Endothelial cell (in vitro differentiated cells): ENCODE data around the gene SLC35B4. TPM values are rescaled to one million over a fixed set of nuclear protein-coding genes. Genes with fewer than 3 reads are reported as not detected.

Source experiments
- DNase-seq: peaks from one replicate; pipeline ENCODE4 v3.0.0; 2021; ENCODE audit warnings: low spot score
- H3K27ac Mint-ChIP-seq: one replicate; pipeline ENCODE4 v1.8.0; 2021; ENCODE audit warnings: mixed read lengths, inconsistent platforms; ENCODE audit not compliant: unreplicated experiment
- H3K27me3 Mint-ChIP-seq: one replicate; pipeline ENCODE4 v1.8.0; 2021; ENCODE audit warnings: mild to moderate bottlenecking, moderate library complexity, mixed read lengths, inconsistent platforms; ENCODE audit not compliant: unreplicated experiment
- H3K36me3 Mint-ChIP-seq: one replicate; pipeline ENCODE4 v1.8.0; 2021; ENCODE audit warnings: mild to moderate bottlenecking, low read depth, mixed read lengths, inconsistent platforms; ENCODE audit not compliant: unreplicated experiment
- H3K4me1 Mint-ChIP-seq: one replicate; pipeline ENCODE4 v1.8.0; 2021; ENCODE audit warnings: mild to moderate bottlenecking, mixed read lengths, inconsistent platforms; ENCODE audit not compliant: unreplicated experiment
- H3K4me3 Mint-ChIP-seq: one replicate; pipeline ENCODE4 v1.8.0; 2021; ENCODE audit warnings: mild to moderate bottlenecking, mixed read lengths, inconsistent platforms; ENCODE audit not compliant: unreplicated experiment
- H3K9me3 Mint-ChIP-seq: one replicate; pipeline ENCODE4 v1.8.0; 2021; ENCODE audit warnings: mixed read lengths, inconsistent platforms; ENCODE audit not compliant: unreplicated experiment
- total RNA-seq: library from RNA; stranded (reverse); fragmentation: NEBNext Ultra II Directional; extraction: Animal tissue kit (Norgen Biotek cat#: 25700); gene quantifications from one replicate; pipeline ENCODE4 v1.2.1, GENCODE V29; 2021; ENCODE audit not compliant: unreplicated experiment
- TF ChIP-seq, protein P1 (sequence below): fragments of 200-600 bp; sonication (generic); IDR thresholded peaks from one replicate; pipeline ENCODE4 v1.5.0; 2021; ENCODE audit warnings: antibody characterized with exemption; ENCODE audit not compliant: unreplicated experiment

Gene SLC35B4
- total RNA-seq, 1 donor from 2014 or later, result 34.0 TPM

DNA sequence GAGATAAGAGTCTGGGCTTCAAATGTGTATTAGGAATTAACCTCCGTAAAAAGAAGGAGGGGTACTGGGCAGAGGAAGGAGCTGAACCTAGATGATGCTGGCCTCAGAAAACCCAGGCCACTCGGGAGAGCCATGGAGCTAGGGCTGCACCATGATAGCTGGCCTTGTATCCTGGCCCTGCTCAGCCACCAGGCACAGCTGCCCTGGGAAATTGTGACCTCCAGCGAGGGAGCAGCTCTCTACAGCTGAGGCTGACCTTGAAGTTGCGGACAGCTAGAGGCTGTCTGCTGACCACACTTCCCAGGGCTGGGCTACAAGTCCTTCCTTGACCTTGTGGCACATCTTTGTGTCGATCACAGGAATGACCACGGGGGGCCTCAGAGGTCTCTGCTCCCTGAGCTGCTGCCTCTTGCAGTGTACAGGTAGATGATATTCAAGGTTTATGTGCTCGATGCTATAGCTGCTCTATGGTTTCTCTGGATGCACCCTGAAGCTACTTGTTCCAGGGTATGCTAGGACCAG lies 38.3 kb upstream of the SLC35B4 start:
- no peaks in the 10 kb centered on the region for H3K9me3 Mint-ChIP-seq
- H3K27me3 Mint-ChIP-seq, result peaks cover 2% of the 10 kb centered on the region
- no peak overlapping the region for H3K4me3 Mint-ChIP-seq
- H3K36me3 Mint-ChIP-seq, result no peaks in the 10 kb centered on the region
- TF ChIP-seq, protein P1, sequence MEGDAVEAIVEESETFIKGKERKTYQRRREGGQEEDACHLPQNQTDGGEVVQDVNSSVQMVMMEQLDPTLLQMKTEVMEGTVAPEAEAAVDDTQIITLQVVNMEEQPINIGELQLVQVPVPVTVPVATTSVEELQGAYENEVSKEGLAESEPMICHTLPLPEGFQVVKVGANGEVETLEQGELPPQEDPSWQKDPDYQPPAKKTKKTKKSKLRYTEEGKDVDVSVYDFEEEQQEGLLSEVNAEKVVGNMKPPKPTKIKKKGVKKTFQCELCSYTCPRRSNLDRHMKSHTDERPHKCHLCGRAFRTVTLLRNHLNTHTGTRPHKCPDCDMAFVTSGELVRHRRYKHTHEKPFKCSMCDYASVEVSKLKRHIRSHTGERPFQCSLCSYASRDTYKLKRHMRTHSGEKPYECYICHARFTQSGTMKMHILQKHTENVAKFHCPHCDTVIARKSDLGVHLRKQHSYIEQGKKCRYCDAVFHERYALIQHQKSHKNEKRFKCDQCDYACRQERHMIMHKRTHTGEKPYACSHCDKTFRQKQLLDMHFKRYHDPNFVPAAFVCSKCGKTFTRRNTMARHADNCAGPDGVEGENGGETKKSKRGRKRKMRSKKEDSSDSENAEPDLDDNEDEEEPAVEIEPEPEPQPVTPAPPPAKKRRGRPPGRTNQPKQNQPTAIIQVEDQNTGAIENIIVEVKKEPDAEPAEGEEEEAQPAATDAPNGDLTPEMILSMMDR, result no peak
- DNase-seq, result no peak
- no peaks in the 10 kb centered on the region for H3K4me1 Mint-ChIP-seq
- H3K27ac Mint-ChIP-seq, result no peak overlapping the region

DNA sequence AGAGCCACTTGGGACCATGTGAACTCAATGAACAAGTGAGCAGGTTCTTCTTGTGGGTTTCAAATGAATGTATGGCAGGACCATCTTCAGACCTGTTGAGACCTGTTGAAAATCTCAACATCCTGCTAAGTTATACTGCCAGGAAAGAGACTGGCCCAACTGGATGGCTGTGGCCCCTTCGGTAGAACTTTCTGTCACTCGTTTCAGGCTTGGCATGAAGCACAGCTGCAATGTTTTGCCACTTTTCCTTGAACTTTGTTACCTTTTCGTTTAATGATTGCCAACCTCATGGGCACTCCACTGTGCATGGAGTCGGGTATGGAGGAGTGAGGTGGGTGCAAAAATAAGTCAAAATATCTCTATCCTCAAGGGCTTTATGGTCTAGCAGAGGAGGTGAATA lies 36.7 kb upstream of the SLC35B4 start:
- Mint-ChIP-seq H3K9me3 (no peaks in the 10 kb centered on the region), H3K4me3 (no peak overlapping the region), H3K36me3 (no peaks in the 10 kb centered on the region), H3K4me1 (no peaks in the 10 kb centered on the region), H3K27ac (no peak overlapping the region), H3K27me3 (no peaks in the 10 kb centered on the region)
- DNase-seq, result no peak
- TF ChIP-seq, protein P1, result no peak

DNA sequence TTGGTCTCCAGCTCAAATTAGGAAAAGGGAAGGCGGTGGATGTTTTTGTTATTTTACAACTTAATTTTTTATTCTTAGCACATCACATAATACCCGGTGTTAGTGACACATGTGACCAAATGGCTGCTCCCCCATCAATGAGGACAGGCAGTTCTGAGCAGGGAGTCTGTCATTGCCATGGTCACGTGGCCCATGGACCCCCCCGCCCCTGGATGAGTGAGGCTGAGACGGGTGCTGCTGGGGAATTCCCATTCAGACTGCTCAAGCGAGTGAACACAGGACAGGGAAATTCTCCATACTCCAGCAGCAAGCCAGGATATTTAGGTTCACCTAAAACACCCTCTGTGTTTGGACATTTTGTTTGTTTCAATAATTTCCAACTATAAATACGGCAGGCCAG lies 34.7 kb upstream of the SLC35B4 start:
- Mint-ChIP-seq H3K27ac (no peak overlapping the region), H3K36me3 (no peaks in the 10 kb centered on the region), H3K4me1 (no peaks in the 10 kb centered on the region), H3K9me3 (no peaks in the 10 kb centered on the region), H3K27me3 (no peaks in the 10 kb centered on the region), H3K4me3 (no peak overlapping the region)
- DNase-seq, result no peak
- TF ChIP-seq, protein P1, result no peak

- no peak overlapping the region for H3K4me3 Mint-ChIP-seq
- no peak for DNase-seq
- no peaks in the 10 kb centered on the region for H3K36me3 Mint-ChIP-seq
- H3K27me3 Mint-ChIP-seq, result no peaks in the 10 kb centered on the region
- H3K9me3 Mint-ChIP-seq, result no peaks in the 10 kb centered on the region
- TF ChIP-seq, protein P1, result no peak
- no peaks in the 10 kb centered on the region for H3K4me1 Mint-ChIP-seq
- H3K27ac Mint-ChIP-seq, result no peak overlapping the region
Observed at GRCh38 chr7:134350709-134351108, 34.0 kb upstream of the SLC35B4 start.

DNA sequence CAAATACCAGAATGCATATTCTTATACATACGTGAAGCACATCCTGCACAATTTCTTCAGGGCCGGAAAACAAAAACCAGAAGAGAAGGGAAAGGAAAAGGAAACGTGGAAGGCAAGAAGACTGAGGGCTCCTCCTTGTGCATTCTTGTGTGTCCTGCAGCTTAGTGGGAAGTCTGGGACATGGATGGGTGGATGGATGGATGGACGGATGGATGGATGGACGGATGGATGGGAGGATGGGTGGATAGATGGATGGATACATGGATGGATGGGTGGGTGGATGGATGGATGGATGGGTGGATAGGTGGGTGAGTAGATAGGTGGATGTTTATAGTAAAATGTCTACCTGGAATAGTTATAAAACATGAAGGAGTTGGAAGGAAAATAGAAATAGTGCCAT lies 30.8 kb upstream of the SLC35B4 start:
- H3K27ac Mint-ChIP-seq, result no peak overlapping the region
- no peak overlapping the region for H3K4me3 Mint-ChIP-seq

More for the DNA sequence above, 30.8 kb upstream of the SLC35B4 start:
- no peaks in the 10 kb centered on the region for H3K36me3 Mint-ChIP-seq
- no peaks in the 10 kb centered on the region for H3K9me3 Mint-ChIP-seq
- H3K4me1 Mint-ChIP-seq, result peaks cover 4% of the 10 kb centered on the region
- H3K27me3 Mint-ChIP-seq, result no peaks in the 10 kb centered on the region
- DNase-seq, result no peak
- TF ChIP-seq, protein P1, result no peak
